GM12864 (cell line): ENCODE data around the gene APBB2.

Experiments used
- DNase-seq: peaks from one replicate; pipeline ENCODE4 v3.0.0-alpha.2; 2011; ENCODE audit warnings: low read depth
- H3K4me3 ChIP-seq: 2 replicates; pipeline ENCODE4 v1.5.1; 2011; ENCODE audit warnings: mild to moderate bottlenecking, low read depth, low read length, control low read depth
- CTCF ChIP-seq: IDR thresholded peaks from 2 replicates; pipeline ENCODE4 v1.5.1; 2011; ENCODE audit warnings: low read depth, mild to moderate bottlenecking, moderate library complexity, low read length, control low read depth, inconsistent platforms; ENCODE audit errors: missing control alignments

Gene APBB2

GRCh38 chr4:41135801-41136200 lies 78.5 kb downstream of the APBB2 start:
- no peak for DNase-seq
- H3K4me3 ChIP-seq = no peak overlapping the region
- TF ChIP-seq CTCF = no peak

- no peak for TF ChIP-seq CTCF
- DNase-seq = no peak
- H3K4me3 ChIP-seq = no peak overlapping the region
Measured at GRCh38 chr4:41134581-41134980, 79.8 kb downstream of the APBB2 start.

DNA sequence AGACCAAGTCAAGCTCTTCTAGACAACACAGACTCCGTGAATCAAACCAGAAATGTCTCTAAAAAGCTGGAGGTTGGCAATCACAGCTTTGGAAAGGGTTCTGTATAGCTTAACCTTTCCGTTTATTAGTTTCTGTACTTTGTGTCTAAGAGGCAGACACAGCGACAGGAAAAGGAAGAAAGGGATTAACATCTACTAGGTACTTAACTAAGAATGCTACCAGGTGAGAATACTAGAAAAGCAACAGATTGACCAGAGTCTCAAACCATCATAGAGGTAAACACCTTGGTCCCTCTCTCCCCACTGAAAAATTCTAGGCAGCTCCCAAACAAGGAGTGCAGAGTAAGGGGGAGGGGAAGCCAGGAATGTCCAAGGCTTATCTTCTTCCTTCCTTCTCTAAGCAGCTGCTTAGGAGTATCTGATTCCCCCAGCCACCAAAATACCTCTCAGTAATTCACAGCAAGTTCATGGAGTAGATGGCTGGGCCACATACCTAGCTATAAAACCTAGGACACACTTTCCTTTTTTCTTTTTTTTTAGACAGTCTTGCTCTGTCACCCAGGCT lies 80.8 kb downstream of the APBB2 start:
- TF ChIP-seq CTCF = no peak
- no peak for DNase-seq
- no peak overlapping the region for H3K4me3 ChIP-seq

DNA sequence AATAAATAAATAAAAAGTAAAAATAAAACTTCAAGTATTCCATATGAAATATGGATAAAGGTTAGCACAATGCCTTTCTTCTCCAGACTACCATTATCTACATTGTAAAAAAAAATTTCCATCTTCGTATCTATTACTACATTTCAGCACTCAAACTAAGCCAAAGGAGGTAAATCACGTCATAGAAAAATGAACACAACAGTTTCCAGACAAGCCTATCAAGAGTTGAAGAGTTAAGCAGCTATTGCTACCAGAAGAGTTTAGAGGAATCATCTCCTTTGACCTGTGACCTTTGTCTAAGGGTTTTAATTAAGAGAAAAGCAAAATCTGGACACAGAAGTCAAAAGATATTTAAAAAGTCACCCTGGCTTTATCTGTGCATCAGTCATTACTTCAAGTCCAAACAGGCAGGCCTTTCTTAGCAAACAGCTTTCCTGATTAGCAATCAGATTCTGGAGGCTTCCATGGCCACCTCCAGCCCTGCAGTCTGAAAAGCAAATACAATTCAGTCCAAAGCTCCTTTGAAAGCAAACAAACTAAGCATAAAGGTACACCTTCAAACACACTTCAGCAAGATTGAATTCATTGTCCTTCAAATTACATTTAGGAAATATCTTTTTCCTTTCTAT lies 82.2 kb downstream of the APBB2 start:
- TF ChIP-seq CTCF = no peak
- no peak overlapping the region for H3K4me3 ChIP-seq
- DNase-seq = no peak

GRCh38 chr4:41129936-41130440 lies 84.4 kb downstream of the APBB2 start:
- no peak overlapping the region for H3K4me3 ChIP-seq
- DNase-seq = no peak
- TF ChIP-seq CTCF = no peak

DNA sequence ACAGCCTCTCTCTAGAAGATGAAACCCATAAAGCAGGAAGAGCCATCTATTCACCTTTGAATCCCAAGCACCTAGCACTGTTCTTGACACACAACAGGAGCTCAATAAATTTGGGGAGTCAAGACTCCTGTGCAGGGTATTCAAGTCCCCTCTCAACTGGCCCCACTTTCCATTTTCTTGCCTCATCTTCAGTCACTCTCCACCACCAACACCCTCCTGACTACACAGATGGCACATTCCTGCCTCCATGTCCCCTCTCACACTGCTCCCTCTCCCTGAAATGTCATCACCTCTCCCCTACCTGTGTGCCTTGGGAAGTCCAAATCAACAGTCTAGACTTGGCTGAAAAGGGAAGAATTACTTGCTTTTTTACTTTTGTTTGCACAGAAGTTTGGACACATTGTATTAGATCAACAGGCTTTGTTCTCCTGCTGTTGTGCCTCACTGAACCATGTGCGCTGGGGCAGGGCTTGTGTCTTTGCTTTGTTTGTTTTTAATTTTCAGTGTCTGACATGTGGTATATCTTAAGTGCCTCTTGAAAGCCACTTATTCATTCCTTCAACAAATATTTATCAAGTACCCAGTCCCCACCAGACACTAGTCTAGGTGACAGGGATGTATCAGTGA lies 85.1 kb downstream of the APBB2 start:
- no peak for TF ChIP-seq CTCF
- no peak for DNase-seq
- H3K4me3 ChIP-seq = no peak overlapping the region
